Activated gamma-delta T cell (primary cell): ENCODE measurements around the gene JAKMIP3.

Source experiments
- DNase-seq: peaks from one replicate; lab custom pipeline; 2025; lab: John Stamatoyannopoulos, UW

Gene JAKMIP3

DNA sequence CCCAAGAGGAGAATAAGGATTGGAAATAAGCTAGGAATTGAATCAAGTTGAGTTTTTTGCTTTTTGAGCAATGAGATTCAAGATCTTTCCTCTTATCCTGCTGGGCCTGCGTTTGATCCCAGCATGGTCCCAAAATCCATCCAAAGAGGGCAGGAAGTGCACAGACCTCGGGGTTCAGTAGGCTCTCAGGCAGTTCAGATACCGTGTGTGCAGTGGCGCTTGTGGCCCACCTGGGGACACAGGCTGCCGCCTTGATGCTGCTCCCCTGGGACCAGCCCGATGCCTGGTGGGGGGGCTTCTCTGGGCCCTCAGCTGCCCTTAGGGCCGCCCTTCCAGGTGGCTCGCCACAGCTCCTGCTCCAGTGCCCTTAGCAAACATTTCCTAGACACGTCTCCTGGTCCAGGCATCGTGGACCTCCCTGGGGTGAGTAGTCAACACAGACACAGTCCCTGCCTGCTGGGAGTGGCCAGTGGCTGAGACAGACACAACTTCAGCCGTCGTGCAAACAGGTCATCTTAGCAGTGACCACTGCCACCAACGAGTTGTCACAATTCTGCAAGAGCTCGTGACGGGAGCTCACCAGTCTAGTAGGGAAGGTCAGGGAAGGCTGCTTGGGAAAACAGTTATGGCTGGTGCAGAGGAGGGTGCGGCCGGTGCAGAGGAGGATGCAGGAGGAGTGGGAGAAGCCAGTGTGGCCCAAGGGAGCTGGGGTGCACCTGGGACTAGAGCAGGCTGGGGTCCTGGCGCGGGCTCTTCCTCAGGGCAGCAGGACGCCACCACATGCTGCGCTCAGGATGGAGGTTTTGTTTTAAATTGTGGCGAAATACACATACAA is 21.7 kb upstream of the JAKMIP3 start:
- no peak for DNase-seq

DNA sequence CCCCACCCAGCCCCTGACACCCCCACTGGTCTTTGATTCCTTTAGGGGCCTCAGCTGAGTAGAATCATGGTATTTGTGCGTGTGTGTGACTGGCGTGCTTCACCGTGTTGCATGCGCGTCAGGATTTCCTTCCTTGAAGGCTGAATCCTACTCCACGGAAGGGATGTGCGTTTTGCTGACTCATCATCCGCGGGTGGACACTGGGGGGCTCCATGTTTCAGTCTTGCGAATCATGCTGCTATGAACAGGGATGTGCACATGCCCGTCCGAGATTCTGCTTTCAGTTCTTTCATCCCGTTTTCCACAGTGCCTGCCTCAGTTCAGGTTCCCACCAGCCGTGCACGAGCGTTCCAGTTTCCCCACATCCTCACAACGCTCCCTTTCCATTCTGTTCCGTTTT is 20.9 kb upstream of the JAKMIP3 start:
- DNase-seq, result no peak

- no peak for DNase-seq
Measured at GRCh38 chr10:132045324-132045723, 20.4 kb upstream of the JAKMIP3 start.

GRCh38 chr10:132047575-132048293 is 18.0 kb upstream of the JAKMIP3 start:
- no peak for DNase-seq

GRCh38 chr10:132048294-132048667 is 17.5 kb upstream of the JAKMIP3 start:
- DNase-seq, result no peak

GRCh38 chr10:132050191-132050590 is 15.6 kb upstream of the JAKMIP3 start:
- no peak for DNase-seq

DNA sequence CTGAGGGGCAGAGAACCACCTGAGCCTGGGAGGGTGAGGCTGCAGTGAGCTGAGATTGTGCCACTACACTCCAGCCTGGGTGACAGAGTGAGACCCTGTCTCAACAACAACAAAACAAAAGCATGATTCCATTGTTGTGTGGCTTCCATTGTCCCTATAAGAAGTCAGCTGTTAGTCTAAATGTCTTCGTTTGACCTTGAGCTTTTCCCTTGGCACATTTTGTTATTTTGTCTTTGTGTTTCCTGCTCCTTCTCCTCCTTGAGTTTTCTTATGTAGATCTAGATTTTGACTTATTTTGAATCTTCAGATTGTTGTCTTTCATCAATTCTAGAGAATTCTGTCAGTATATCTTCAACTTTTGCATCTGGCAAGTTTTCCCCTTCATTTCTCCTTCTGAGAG is 13.6 kb upstream of the JAKMIP3 start:
- no peak for DNase-seq

DNA sequence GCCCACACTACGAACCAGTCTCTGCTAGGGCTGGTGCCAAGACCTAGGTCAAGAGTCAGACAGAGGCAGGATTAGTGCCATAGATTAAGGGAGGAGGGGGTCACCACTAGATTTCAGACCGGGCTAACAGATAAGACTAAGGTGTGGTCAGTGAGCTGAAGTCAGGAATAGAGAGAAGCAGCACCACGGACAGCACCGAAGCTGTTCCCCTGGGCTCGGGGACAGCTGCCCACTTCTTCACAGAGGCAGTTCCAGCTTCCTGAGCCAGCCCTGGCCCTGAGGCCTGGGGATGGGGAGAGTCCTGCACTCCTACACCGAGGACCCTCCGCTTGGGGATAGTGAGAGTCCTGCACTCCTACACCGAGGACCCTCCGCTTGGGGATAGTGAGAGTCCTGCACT is 11.2 kb upstream of the JAKMIP3 start:
- no peak for DNase-seq

GRCh38 chr10:132055616-132056015 is 10.1 kb upstream of the JAKMIP3 start:
- DNase-seq, result no peak

GRCh38 chr10:132056663-132057062 is 9.1 kb upstream of the JAKMIP3 start:
- DNase-seq, result no peak

DNA sequence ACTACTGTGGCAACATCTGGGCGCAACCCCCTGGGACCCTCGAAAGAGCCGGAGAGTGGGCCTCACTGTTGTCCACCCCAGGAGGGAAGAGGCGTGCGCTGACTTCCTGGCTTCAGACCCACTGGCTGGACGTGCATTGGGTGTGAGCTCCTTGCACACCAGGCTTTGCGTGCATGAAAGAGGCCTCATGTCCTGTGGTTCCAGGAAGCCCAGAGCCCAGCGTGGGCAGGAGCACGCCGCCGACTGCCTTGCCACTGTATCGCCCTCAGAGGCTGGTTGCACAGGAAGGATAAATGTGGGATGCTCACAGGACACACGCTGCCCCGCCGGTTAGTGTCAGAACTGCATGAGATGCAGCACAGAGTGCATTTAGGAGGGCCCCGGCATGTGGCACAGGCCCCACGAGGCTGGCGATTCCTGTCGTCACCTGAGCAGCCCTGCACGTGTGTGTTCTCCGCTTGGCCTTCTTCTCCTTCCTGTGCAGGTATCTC is 8.5 kb upstream of the JAKMIP3 start:
- no peak for DNase-seq

DNA sequence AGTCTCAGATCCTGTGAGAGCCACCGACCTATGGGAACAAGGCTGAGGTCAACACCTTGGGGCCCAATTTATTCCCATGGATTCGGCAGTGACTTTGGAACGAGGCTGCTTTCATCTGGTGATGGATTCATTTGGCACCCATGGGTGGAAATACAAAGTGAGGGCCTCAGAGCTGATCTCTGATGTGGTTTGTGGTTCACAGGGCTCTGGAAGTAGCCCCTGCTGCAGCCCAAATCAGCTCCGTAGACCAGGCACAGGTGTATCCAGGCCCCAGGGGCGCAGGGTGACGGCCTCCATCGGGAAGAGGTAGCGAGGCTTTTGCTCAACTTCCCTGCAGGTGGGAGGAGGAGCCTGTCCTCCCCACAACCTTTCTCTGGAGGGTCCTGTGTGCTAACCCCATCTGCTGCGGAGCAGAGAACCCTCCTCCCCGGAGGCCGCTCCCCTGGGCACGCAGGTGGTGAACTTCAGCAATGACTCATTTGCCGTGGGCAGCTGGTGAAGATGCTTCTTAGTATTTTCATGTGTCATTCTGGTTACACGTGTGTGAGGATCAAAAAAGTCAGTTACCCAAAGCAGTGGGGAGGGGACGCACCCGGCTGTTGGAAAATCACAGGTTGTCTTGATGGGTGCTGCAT is 7.5 kb upstream of the JAKMIP3 start:
- DNase-seq, result no peak

GRCh38 chr10:132058793-132059759 is 6.7 kb upstream of the JAKMIP3 start:
- DNase-seq, result no peak

DNA sequence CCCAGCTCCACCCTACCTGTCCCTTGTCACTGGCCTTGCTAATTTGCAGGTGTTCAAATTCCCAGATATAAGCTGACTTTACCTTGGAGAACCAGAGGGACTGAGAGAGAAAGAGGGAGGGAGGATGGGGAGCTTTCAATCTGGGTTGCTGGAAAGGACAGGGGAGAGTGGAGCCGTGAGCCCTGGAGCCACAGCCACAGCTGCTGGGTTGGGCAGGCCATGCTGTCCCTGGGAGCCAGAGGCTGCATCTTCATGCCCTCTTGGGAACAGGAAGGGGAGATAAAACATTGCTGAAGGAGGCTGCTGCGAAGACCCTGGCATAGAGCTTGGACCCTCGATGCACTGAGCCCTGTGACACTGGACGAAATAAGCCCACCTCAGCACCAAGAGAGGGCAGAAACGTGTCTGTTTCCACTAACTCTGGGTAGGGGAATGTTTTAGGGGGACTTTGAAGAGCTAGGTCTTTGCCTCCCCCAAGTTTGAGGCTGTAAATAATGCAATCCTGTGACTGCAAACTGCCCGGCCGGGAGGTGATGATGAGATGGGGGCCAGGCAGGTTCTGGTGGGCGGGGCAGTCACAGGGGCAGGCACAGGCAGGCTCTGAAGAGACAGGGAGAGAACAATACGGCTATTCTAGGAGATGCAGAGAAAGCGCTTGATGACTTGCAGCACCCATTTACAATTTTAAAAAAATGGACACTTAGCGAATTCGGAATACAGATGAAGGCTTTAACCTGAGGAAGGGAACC is 5.8 kb upstream of the JAKMIP3 start:
- DNase-seq, result no peak

DNA sequence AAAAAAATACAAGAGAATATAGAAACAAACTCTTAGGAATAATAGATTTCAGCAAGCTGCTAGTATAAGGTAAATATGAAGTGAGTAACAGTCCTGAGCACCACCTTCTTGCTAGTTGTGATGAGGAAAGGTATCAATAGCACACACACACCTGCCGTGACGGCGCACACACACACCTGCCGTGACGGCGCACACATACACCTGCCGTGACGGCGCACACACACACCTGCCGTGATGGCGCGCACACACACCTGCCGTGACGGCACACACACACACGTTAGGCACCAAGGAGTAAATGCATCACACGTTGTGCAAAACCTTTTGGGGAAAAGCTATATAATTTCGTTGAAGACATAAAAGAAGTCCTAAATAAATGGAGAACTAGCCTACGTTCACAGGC is 4.7 kb upstream of the JAKMIP3 start:
- no peak for DNase-seq

DNA sequence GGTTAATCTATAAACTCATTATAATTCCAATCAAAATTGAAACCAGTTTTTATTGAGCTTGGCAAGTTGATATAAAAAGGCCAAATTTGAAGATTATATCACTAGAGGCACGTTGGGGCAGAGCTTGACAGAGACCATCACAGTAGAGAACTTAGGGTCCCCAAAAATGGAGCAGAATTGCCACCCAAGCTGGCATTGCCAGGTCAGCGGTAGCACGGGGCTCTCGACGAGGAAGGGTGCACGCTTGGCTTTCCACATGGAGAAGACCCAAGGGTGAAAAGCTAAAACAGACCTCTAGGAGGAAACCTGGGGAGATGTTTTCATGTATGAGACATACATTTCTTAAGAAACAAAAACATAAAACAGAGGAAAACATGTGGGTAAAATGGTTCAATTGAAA is 4.3 kb upstream of the JAKMIP3 start:
- DNase-seq, result no peak

DNA sequence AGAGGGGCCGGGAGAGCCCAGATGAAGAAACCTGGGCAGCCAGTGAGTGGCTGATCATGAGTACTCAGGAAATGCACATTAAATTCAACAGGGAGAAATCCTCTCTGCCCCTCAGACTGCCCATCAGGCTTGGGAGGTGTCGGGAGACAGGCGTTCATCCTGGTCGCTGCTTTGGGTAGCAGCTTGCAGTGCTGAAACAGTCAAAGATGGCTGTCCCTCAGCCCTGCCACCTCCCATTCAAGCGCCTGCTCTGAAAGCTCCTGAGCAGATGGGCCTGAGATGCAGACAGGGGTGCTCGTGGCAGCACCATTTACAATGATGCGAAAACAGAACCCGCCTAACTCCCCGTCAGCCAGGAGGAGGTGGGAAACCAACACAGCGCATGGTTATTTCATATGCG is 3.6 kb upstream of the JAKMIP3 start:
- DNase-seq, result no peak

DNA sequence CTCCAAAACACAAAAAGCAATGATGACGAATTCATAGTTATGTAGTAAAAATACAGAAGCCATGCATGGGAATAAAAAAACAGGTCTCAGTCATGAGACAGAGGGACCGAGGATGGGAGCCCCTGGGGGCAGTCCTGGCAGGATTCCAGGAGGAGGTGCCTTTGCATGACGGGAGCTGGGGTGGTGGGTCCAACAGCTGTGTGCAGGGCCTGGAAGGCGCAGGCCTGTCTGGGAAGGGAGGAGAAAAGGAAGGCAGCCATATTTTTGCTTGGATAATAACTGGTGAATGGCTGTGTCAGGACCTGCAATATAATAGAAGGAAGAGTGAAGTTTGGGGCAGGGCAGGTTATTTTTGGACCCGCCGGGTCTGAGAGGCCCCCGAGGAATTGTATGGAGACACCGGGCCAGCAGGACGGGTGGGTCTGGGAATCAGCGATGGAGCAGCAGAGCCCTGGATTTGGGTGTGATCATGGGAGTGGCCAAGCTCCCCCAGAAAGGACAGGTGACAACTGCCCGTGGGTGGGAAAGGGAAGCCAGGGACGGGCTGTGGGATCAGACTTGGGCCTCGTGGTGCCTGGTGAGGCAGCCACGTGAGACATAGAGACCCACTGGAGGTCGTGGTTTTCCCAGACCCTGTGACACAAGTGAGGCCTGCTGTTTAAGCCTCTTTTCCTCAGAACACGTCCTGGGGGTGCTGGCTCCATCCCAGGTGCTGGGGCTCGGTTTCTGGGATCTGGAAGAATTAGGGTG is 2.9 kb upstream of the JAKMIP3 start:
- DNase-seq, result no peak

GRCh38 chr10:132063432-132063831 is 2.3 kb upstream of the JAKMIP3 start:
- DNase-seq, result no peak

DNA sequence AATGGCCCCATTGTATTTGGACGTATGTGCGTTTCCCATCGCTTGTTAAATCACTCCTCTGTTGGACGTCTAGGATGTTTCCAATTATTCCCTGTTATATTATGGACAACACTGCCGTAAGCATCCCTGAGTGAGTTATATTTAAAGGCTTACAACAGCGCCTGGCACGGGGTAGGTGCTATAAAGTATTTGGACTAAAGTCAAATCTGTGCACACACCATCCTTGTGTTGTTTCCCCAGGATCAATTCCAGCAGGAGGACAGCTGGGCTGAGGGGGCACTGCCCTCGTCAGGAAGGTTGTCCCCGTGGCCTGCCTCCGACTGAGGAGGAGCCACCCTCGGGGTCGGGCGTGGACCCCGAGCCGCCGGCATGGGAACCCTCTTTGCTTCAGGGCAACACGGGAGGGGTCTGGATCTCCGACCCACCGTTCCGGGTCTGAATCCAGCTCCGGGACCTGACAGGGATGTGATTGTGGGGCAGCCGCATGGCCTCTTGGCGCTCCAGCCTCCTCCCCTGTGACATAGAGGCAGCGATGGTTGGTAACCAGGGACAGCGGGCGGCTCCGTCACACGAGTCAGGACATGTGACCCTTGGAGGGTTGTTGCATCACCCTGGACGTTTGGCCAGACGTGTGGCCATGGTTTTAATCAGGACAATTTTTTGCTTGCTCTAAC is 1.5 kb upstream of the JAKMIP3 start:
- no peak for DNase-seq
